Sigmoid colon (tissue), 7 donors: ENCODE results near the gene EFEMP1. TPM values are rescaled to one million over a fixed set of nuclear protein-coding genes. Genes with fewer than 3 reads are reported as not detected.

Experiments used
- DNase-seq: peaks from one replicate; pipeline ENCODE4 v3.0.0-alpha.2; 2019
- H3K27ac ChIP-seq, 4 donors: fragments of 200-600 bp; sonication (generic); one replicate each; pipeline ENCODE4 v1.5.1; 2016 to 2019; ENCODE audit warnings: mild to moderate bottlenecking in 1 of 4
- H3K27me3 ChIP-seq, 3 donors: fragments of 200-600 bp; sonication (generic); one replicate each; pipeline ENCODE4 v1.5.1; 2019; ENCODE audit warnings: mild to moderate bottlenecking in 1 of 3
- H3K36me3 ChIP-seq, 4 donors: fragments of 200-600 bp; sonication (generic); one replicate each; pipeline ENCODE4 v1.5.1; 2016 to 2019
- H3K4me1 ChIP-seq, 4 donors: fragments of 200-600 bp; sonication (generic); one replicate each; pipeline ENCODE4 v1.5.1; 2017 to 2019
- H3K4me3 ChIP-seq, 4 donors: fragments of 200-600 bp; sonication (generic); one replicate each; pipeline ENCODE4 v1.5.1; 2017 to 2019; ENCODE audit warnings: mild to moderate bottlenecking in 2 of 4, moderate library complexity in 1 of 4
- H3K9me3 ChIP-seq, 4 donors: fragments of 200-600 bp in 3 of 4; sonication (generic) in 3 of 4; one replicate each; pipeline versions ENCODE4 v1.5.1 to v1.6.1; 2013 to 2019
- EP300 ChIP-seq, 4 donors: sonication (generic); formaldehyde crosslinking; IDR thresholded peaks; one replicate each; pipeline ENCODE4 v1.6.1; 2017; ENCODE audit warnings: antibody characterized with exemption in 4 of 4
- POLR2A ChIP-seq, 2 donors: fragments of 450-650 bp; IDR thresholded peaks; one replicate each; pipeline ENCODE4 v1.6.1; 2016; ENCODE audit warnings: antibody characterized with exemption in 2 of 2, mild to moderate bottlenecking in 2 of 2, moderate library complexity in 2 of 2
- POLR2AphosphoS5 ChIP-seq, 4 donors: sonication (generic); formaldehyde crosslinking; IDR thresholded peaks; one replicate each; pipeline ENCODE4 v1.6.1; 2017; ENCODE audit warnings: antibody characterized with exemption in 4 of 4
- WGBS, 2 donors: extraction: QIAGEN DNeasy Blood & Tissue Kit; methylation state at CpG; one replicate each; pipeline ENCODE4 v1.1.7; 2013; 5-methylcytosine and 5-hydroxymethylcytosine counted together
- intact Hi-C: fragments of 100-400 bp; cut with DNase I; formaldehyde crosslinking; loops from one replicate; pipeline ENCODE4 v1.15.1; 2023
- polyA plus RNA-seq, 3 donors: library from polyadenylated mRNA; stranded (reverse); fragments of 200-250 nt; gene quantifications; one replicate each; pipeline ENCODE4 v1.2.3, GENCODE V29; 2013
- total RNA-seq, 4 donors: library from RNA; depleted of rRNA; stranded (reverse); fragments of >200 nt; gene quantifications; one replicate each; pipeline ENCODE4 v1.1.0, GENCODE V29; 2016
- TF ChIP-seq, protein P1 (sequence below), 4 experiments: fragments of 450-650 bp in 3 of 4; fragments of 200-600 bp in 1 of 4; IDR thresholded peaks; one replicate each; pipeline ENCODE4 v1.5.1; 2016 to 2019; ENCODE audit warnings: antibody characterized with exemption in 4 of 4, mild to moderate bottlenecking in 3 of 4, moderate library complexity in 2 of 4
- donor health status: healthy with polysubstance abuse.
- donor health status: Bipolar disorder and iron deficiency.
- donor health status: healthy.

Gene EFEMP1
- total and polyA plus RNA-seq, 7 donors = 5.3 to 111 (median 37.7) TPM

DNA sequence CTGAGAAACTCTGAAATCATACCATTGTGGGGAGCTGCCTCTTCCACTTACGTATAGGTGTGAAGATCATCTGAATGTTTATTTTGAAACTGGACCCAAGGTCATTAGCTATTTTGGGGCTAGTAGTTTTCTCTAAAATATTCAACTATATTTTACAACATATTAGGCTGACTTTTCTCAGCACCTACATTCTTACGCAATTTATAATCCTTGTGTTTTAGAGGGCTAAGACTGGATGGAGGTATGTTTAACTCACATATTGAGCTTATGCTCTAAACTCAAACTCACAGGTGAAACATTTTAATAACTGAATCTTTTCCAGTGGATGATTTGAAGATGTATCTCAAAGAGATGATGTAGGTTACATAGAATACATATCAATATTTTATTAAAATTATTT lies 49.2 kb downstream of the EFEMP1 start:
- Histone ChIP-seq H3K9me3 (no peaks in the 10 kb centered on the region), H3K27ac (no peak overlapping the region), H3K27me3 (no peaks in the 10 kb centered on the region), H3K36me3 (no peaks in the 10 kb centered on the region), H3K4me1 (peaks cover 0 to 6% (median 2%) of the 10 kb centered on the region in 4 donors), H3K4me3 (no peak overlapping the region)
- intact Hi-C loops = no loop called here
- TF ChIP-seq POLR2AphosphoS5 (IDR thresholded peaks at IDR 0.05) = no peak
- TF ChIP-seq EP300 (IDR thresholded peaks at IDR 0.05) = no peak
- no peak for TF ChIP-seq POLR2A (IDR thresholded peaks at IDR 0.05)
- TF ChIP-seq, protein P1, sequence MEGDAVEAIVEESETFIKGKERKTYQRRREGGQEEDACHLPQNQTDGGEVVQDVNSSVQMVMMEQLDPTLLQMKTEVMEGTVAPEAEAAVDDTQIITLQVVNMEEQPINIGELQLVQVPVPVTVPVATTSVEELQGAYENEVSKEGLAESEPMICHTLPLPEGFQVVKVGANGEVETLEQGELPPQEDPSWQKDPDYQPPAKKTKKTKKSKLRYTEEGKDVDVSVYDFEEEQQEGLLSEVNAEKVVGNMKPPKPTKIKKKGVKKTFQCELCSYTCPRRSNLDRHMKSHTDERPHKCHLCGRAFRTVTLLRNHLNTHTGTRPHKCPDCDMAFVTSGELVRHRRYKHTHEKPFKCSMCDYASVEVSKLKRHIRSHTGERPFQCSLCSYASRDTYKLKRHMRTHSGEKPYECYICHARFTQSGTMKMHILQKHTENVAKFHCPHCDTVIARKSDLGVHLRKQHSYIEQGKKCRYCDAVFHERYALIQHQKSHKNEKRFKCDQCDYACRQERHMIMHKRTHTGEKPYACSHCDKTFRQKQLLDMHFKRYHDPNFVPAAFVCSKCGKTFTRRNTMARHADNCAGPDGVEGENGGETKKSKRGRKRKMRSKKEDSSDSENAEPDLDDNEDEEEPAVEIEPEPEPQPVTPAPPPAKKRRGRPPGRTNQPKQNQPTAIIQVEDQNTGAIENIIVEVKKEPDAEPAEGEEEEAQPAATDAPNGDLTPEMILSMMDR (IDR thresholded peaks at IDR 0.05) = no peak
- no peak for DNase-seq
- WGBS, 2 donors = 87 to 90% methylated on average over 2 of the region's 2 CpGs

GRCh38 chr2:55871637-55872036 lies 51.9 kb downstream of the EFEMP1 start:
- Histone ChIP-seq H3K4me3 (no peak overlapping the region), H3K27ac (no peak overlapping the region), H3K4me1 (no peaks in the 10 kb centered on the region), H3K36me3 (no peaks in the 10 kb centered on the region), H3K9me3 (no peaks in the 10 kb centered on the region), H3K27me3 (no peaks in the 10 kb centered on the region)
- no peak for TF ChIP-seq POLR2AphosphoS5 (IDR thresholded peaks at IDR 0.05)
- no peak for TF ChIP-seq POLR2A (IDR thresholded peaks at IDR 0.05)
- TF ChIP-seq, protein P1 (IDR thresholded peaks at IDR 0.05) = no peak
- TF ChIP-seq EP300 (IDR thresholded peaks at IDR 0.05) = no peak
- intact Hi-C loops = no loop called here
- no peak for DNase-seq

GRCh38 chr2:55869637-55870325 lies 53.8 kb downstream of the EFEMP1 start:
- Histone ChIP-seq H3K4me1 (no peaks in the 10 kb centered on the region), H3K4me3 (no peak overlapping the region), H3K36me3 (no peaks in the 10 kb centered on the region), H3K27ac (peak overlapping the region in 1 of 4 donors; percentile 40), H3K9me3 (no peaks in the 10 kb centered on the region), H3K27me3 (no peaks in the 10 kb centered on the region)
- intact Hi-C loops = no loop called here
- DNase-seq = no peak
- WGBS, 2 donors = 89% methylated on average over 5 of the region's 5 CpGs
- TF ChIP-seq POLR2AphosphoS5 (IDR thresholded peaks at IDR 0.05) (peak in 1 of 4 donors; percentile 23), EP300 (IDR thresholded peaks at IDR 0.05) (no peak), POLR2A (IDR thresholded peaks at IDR 0.05) (no peak)
- TF ChIP-seq, protein P1 (IDR thresholded peaks at IDR 0.05) = no peak

DNA sequence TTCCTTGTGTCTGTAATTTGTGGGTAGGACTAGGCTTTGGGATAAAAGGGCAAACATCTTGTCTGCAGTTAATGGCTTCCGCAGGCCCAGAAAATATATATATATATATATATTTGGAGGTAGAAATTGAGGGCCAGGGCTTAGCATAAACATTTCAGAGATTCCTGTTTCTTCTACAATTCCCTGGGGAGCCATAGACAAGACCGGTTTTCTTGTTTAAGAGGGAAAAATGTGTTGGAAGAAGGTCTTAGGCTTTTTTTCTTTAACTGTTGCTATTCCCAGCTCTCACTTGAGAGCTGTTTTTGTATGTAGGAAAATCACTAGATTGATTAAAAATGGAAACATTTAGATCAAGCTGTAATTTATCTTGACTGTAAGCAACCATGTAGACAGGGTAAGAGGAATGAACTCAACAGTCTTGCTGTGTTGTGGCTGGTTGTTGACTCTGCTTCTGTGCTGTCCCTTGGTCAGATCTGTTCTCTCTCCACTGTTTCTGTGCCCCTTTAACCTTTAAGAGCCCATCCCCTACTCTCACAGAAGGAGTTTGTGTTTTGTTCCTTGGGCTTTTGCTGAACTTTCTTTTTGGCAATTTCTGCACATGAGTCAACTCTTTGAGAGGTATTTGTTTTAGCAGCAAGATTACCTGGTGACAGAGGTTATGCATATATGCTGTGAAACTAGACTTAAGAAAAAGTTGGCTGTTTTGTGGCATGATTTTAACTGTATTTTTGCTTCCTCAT lies 58.3 kb downstream of the EFEMP1 start:
- WGBS, 2 donors = 77 to 85% methylated on average over 2 of the region's 2 CpGs
- Histone ChIP-seq H3K4me1 (peaks cover 0 to 13% (median 0%) of the 10 kb centered on the region in 4 donors), H3K4me3 (no peak overlapping the region), H3K36me3 (no peaks in the 10 kb centered on the region), H3K27ac (no peak overlapping the region), H3K9me3 (no peaks in the 10 kb centered on the region), H3K27me3 (no peaks in the 10 kb centered on the region)
- TF ChIP-seq POLR2AphosphoS5 (IDR thresholded peaks at IDR 0.05) (no peak), POLR2A (IDR thresholded peaks at IDR 0.05) (no peak), EP300 (IDR thresholded peaks at IDR 0.05) (no peak)
- TF ChIP-seq, protein P1 (IDR thresholded peaks at IDR 0.05) = no peak
- no peak for DNase-seq
- intact Hi-C loops = no loop called here
